ENCODE measurements around the gene NDRG3.

NDRG3 gene

GRCh38 chr20:36773597-36774390, 27.9 kb upstream of the NDRG3 start, which contains the start of gene DSN1:
Gene DSN1, minus strand, starts transcription at chr20:36773763. Its CDS starts 2,305 bp downstream, at chr20:36771458.
- peak within 1 kb of the TSS; percentile 99 for H2AFZ ChIP-seq (ENCODE audit: low read length)
- H3K14ac ChIP-seq (ENCODE audit: low read length), result peak within 1 kb of the TSS; percentile 14
- H2AK5ac ChIP-seq (ENCODE audit: low read depth, low read length), result no peak within 1 kb of the TSS
- peak within 1 kb of the TSS; percentile 84 for H2BK5ac ChIP-seq (ENCODE audit: low read length)
- H4K91ac ChIP-seq (ENCODE audit: low read depth, low read length, poor library complexity), result no peak within 1 kb of the TSS
- H2BK120ac ChIP-seq (ENCODE audit: low read depth, low read length), result no peak within 1 kb of the TSS
- H3K79me1 ChIP-seq (ENCODE audit: low read depth, low read length), result peaks cover 2% of the 10 kb centered on the region
- H3K27me3 ChIP-seq (ENCODE audit: control insufficient read depth in 3 of 3, insufficient read depth in 3 of 3, low read depth in 1 of 3, low read length in 3 of 3), result no peaks in the 10 kb centered on the region
- H2BK12ac ChIP-seq (ENCODE audit: low read length), result no peak within 1 kb of the TSS
- H3K4me1 ChIP-seq (ENCODE audit: control insufficient read depth in 2 of 2, insufficient read depth in 1 of 2, low read depth in 1 of 2, low read length in 2 of 2), result peaks cover 3 to 4% of the 10 kb centered on the region in 2 donors
- peak within 1 kb of the TSS; percentile 76 for H3K23ac ChIP-seq (ENCODE audit: low read depth, low read length, poor library complexity)
- peak within 1 kb of the TSS; percentile 96 for H3K18ac ChIP-seq (ENCODE audit: low read length)
- H3K9me3 ChIP-seq (replicated peaks in 1 of 2; ENCODE audit: control insufficient read depth in 2 of 2, insufficient read depth in 1 of 2, low read depth in 1 of 2, low read length in 2 of 2), result no peaks in the 10 kb centered on the region
- H4K8ac ChIP-seq (ENCODE audit: low read depth, low read length), result no peak within 1 kb of the TSS
- H3K27ac ChIP-seq (replicated peaks; ENCODE audit: low read length), result peak within 1 kb of the TSS; percentile 70
- H3K4ac ChIP-seq (ENCODE audit: low read length), result no peak within 1 kb of the TSS
- peaks cover 2 to 25% of the 10 kb centered on the region in 2 donors for H3K36me3 ChIP-seq (replicated peaks in 1 of 2; ENCODE audit: control insufficient read depth in 2 of 2, insufficient read depth in 2 of 2, low read length in 2 of 2)
- WGBS, 2 donors (ENCODE audit: extremely low coverage in 2 of 2, insufficient read length in 2 of 2, insufficient replicate concordance in 1 of 2), result no CpG with 5 or more reads among the region's 61 CpGs
- peak within 1 kb of the TSS; percentile 95 for H3K9ac ChIP-seq (ENCODE audit: low read depth, low read length, poor library complexity)
- no peak within 1 kb of the TSS for H2BK15ac ChIP-seq (ENCODE audit: low read length)
- DNase-seq (ENCODE audit: low spot score), result peak; percentile 98
- peak within 1 kb of the TSS; percentile 91 for H3K4me2 ChIP-seq (ENCODE audit: insufficient read depth, low read length, poor library complexity, severe bottlenecking)
- peak within 1 kb of the TSS; percentile 69 to 84 for H3K4me3 ChIP-seq (ENCODE audit: low read length in 2 of 2)

DNA sequence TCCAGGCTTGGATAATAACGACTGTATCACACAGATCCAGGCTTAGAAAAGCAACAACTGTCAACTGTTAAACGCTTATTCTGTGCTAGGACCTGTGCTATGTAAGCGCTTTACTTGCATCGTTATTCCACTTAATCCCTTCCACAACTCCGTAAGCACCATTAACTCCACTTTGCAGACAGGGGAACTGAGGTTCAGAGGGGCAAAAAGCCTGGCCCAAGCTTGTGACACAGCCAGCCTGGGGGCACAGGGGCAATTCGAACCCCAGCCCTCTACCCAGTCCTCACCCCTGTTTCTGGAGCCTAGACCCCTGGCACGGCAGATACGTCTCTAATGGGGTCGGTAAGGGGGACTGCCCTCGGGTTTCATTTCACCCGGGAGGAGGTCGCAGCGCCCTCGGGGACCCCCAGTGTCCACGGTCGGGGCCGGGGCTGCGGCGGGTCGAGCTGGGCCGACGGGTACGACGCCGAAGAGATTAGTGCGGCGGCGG, 27.3 kb upstream of the NDRG3 start:
- H3K23ac ChIP-seq (ENCODE audit: low read depth, low read length, poor library complexity), result peak overlapping the region; percentile 76
- H2AFZ ChIP-seq (ENCODE audit: low read length), result peak overlapping the region; percentile 99
- peak overlapping the region; percentile 96 for H3K18ac ChIP-seq (ENCODE audit: low read length)
- H2BK15ac ChIP-seq (ENCODE audit: low read length), result no peak overlapping the region
- no peak overlapping the region for H4K8ac ChIP-seq (ENCODE audit: low read depth, low read length)
- H3K27ac ChIP-seq (replicated peaks; ENCODE audit: low read length), result no peak overlapping the region
- no peak overlapping the region for H2BK12ac ChIP-seq (ENCODE audit: low read length)
- no peak for DNase-seq (ENCODE audit: low spot score)
- H3K4me2 ChIP-seq (ENCODE audit: insufficient read depth, low read length, poor library complexity, severe bottlenecking), result peak overlapping the region; percentile 78
- no peak overlapping the region for H3K4ac ChIP-seq (ENCODE audit: low read length)
- H4K91ac ChIP-seq (ENCODE audit: low read depth, low read length, poor library complexity), result no peak overlapping the region
- H3K4me1 ChIP-seq (ENCODE audit: control insufficient read depth in 2 of 2, insufficient read depth in 1 of 2, low read depth in 1 of 2, low read length in 2 of 2), result peaks cover 3 to 4% of the 10 kb centered on the region in 2 donors
- H2AK5ac ChIP-seq (ENCODE audit: low read depth, low read length), result no peak overlapping the region
- H3K9ac ChIP-seq (ENCODE audit: low read depth, low read length, poor library complexity), result peak overlapping the region; percentile 95
- H2BK120ac ChIP-seq (ENCODE audit: low read depth, low read length), result no peak overlapping the region
- H3K79me1 ChIP-seq (ENCODE audit: low read depth, low read length), result peaks cover 2% of the 10 kb centered on the region
- peak overlapping the region; percentile 84 for H2BK5ac ChIP-seq (ENCODE audit: low read length)
- no peaks in the 10 kb centered on the region for H3K27me3 ChIP-seq (ENCODE audit: control insufficient read depth in 3 of 3, insufficient read depth in 3 of 3, low read depth in 1 of 3, low read length in 3 of 3)
- H3K4me3 ChIP-seq (ENCODE audit: low read length in 2 of 2), result peak overlapping the region; percentile 69 to 84
- H3K14ac ChIP-seq (ENCODE audit: low read length), result peak overlapping the region; percentile 14
- H3K36me3 ChIP-seq (replicated peaks in 1 of 2; ENCODE audit: control insufficient read depth in 2 of 2, insufficient read depth in 2 of 2, low read length in 2 of 2), result peaks cover 2 to 25% of the 10 kb centered on the region in 2 donors
- no peaks in the 10 kb centered on the region for H3K9me3 ChIP-seq (replicated peaks in 1 of 2; ENCODE audit: control insufficient read depth in 2 of 2, insufficient read depth in 1 of 2, low read depth in 1 of 2, low read length in 2 of 2)
- no CpG with 5 or more reads among the region's 28 CpGs for WGBS, 2 donors (ENCODE audit: extremely low coverage in 2 of 2, insufficient read length in 2 of 2, insufficient replicate concordance in 1 of 2)

DNA sequence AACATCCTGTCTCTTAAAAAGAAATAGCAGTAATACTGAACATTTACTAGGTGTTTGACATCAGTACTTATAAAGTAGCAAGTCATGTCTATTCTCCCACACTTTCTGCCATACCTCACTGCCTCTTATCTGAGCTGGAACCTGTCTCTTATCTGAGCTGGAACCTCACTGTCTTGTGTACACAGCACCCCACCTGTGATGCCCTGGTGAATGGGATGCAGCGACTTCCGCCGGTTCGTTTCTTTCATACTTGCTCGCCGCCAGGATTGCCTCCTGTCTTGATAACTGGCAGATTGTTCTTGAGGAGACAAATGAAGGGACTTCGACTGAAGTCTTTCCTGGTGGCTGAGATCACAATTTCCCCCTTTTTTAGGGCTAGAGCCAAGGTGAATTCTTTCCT, 24.8 kb upstream of the NDRG3 start:
- no peak overlapping the region for H2AK5ac ChIP-seq (ENCODE audit: low read depth, low read length)
- H4K8ac ChIP-seq (ENCODE audit: low read depth, low read length), result no peak overlapping the region
- peaks cover 2% of the 10 kb centered on the region for H3K79me1 ChIP-seq (ENCODE audit: low read depth, low read length)
- H4K91ac ChIP-seq (ENCODE audit: low read depth, low read length, poor library complexity), result no peak overlapping the region
- no CpG with 5 or more reads among the region's 7 CpGs for WGBS, 2 donors (ENCODE audit: extremely low coverage in 2 of 2, insufficient read length in 2 of 2, insufficient replicate concordance in 1 of 2)
- no peak overlapping the region for H2BK15ac ChIP-seq (ENCODE audit: low read length)
- H3K36me3 ChIP-seq (replicated peaks in 1 of 2; ENCODE audit: control insufficient read depth in 2 of 2, insufficient read depth in 2 of 2, low read length in 2 of 2), result peaks cover 7 to 47% of the 10 kb centered on the region in 2 donors
- no peak overlapping the region for H3K23ac ChIP-seq (ENCODE audit: low read depth, low read length, poor library complexity)
- no peak overlapping the region for H2BK5ac ChIP-seq (ENCODE audit: low read length)
- no peak overlapping the region for H3K4me3 ChIP-seq (ENCODE audit: low read length in 2 of 2)
- no peak overlapping the region for H2BK120ac ChIP-seq (ENCODE audit: low read depth, low read length)
- no peak overlapping the region for H3K9ac ChIP-seq (ENCODE audit: low read depth, low read length, poor library complexity)
- no peak overlapping the region for H3K4ac ChIP-seq (ENCODE audit: low read length)
- H3K27ac ChIP-seq (replicated peaks; ENCODE audit: low read length), result no peak overlapping the region
- no peak overlapping the region for H2AFZ ChIP-seq (ENCODE audit: low read length)
- no peak overlapping the region for H3K4me2 ChIP-seq (ENCODE audit: insufficient read depth, low read length, poor library complexity, severe bottlenecking)
- no peak overlapping the region for H3K18ac ChIP-seq (ENCODE audit: low read length)
- H3K27me3 ChIP-seq (ENCODE audit: control insufficient read depth in 3 of 3, insufficient read depth in 3 of 3, low read depth in 1 of 3, low read length in 3 of 3), result no peaks in the 10 kb centered on the region
- H3K9me3 ChIP-seq (replicated peaks in 1 of 2; ENCODE audit: control insufficient read depth in 2 of 2, insufficient read depth in 1 of 2, low read depth in 1 of 2, low read length in 2 of 2), result no peaks in the 10 kb centered on the region
- no peak for DNase-seq (ENCODE audit: low spot score)
- H2BK12ac ChIP-seq (ENCODE audit: low read length), result no peak overlapping the region
- no peak overlapping the region for H3K14ac ChIP-seq (ENCODE audit: low read length)
- peaks cover 1 to 3% of the 10 kb centered on the region in 2 donors for H3K4me1 ChIP-seq (ENCODE audit: control insufficient read depth in 2 of 2, insufficient read depth in 1 of 2, low read depth in 1 of 2, low read length in 2 of 2)

GRCh38 chr20:36768768-36769430, 23.0 kb upstream of the NDRG3 start:
- H3K27ac ChIP-seq (replicated peaks; ENCODE audit: low read length), result no peak overlapping the region
- no peak overlapping the region for H3K14ac ChIP-seq (ENCODE audit: low read length)
- H4K8ac ChIP-seq (ENCODE audit: low read depth, low read length), result no peak overlapping the region
- no peak overlapping the region for H2BK12ac ChIP-seq (ENCODE audit: low read length)
- no peak overlapping the region for H3K23ac ChIP-seq (ENCODE audit: low read depth, low read length, poor library complexity)
- H3K4me3 ChIP-seq (ENCODE audit: low read length in 2 of 2), result no peak overlapping the region
- peaks cover 7 to 58% of the 10 kb centered on the region in 2 donors for H3K36me3 ChIP-seq (replicated peaks in 1 of 2; ENCODE audit: control insufficient read depth in 2 of 2, insufficient read depth in 2 of 2, low read length in 2 of 2)
- no peak overlapping the region for H2AFZ ChIP-seq (ENCODE audit: low read length)
- H3K4me1 ChIP-seq (ENCODE audit: control insufficient read depth in 2 of 2, insufficient read depth in 1 of 2, low read depth in 1 of 2, low read length in 2 of 2), result peaks cover 1 to 3% of the 10 kb centered on the region in 2 donors
- H3K4me2 ChIP-seq (ENCODE audit: insufficient read depth, low read length, poor library complexity, severe bottlenecking), result no peak overlapping the region
- no peaks in the 10 kb centered on the region for H3K9me3 ChIP-seq (replicated peaks in 1 of 2; ENCODE audit: control insufficient read depth in 2 of 2, insufficient read depth in 1 of 2, low read depth in 1 of 2, low read length in 2 of 2)
- no peak overlapping the region for H3K4ac ChIP-seq (ENCODE audit: low read length)
- no peaks in the 10 kb centered on the region for H3K27me3 ChIP-seq (ENCODE audit: control insufficient read depth in 3 of 3, insufficient read depth in 3 of 3, low read depth in 1 of 3, low read length in 3 of 3)
- H2BK5ac ChIP-seq (ENCODE audit: low read length), result no peak overlapping the region
- no peak for DNase-seq (ENCODE audit: low spot score)
- no peak overlapping the region for H3K18ac ChIP-seq (ENCODE audit: low read length)
- H3K9ac ChIP-seq (ENCODE audit: low read depth, low read length, poor library complexity), result no peak overlapping the region
- H2BK120ac ChIP-seq (ENCODE audit: low read depth, low read length), result no peak overlapping the region
- no peak overlapping the region for H2BK15ac ChIP-seq (ENCODE audit: low read length)
- no peak overlapping the region for H2AK5ac ChIP-seq (ENCODE audit: low read depth, low read length)
- no CpG with 5 or more reads among the region's 5 CpGs for WGBS, 2 donors (ENCODE audit: extremely low coverage in 2 of 2, insufficient read length in 2 of 2, insufficient replicate concordance in 1 of 2)
- H4K91ac ChIP-seq (ENCODE audit: low read depth, low read length, poor library complexity), result no peak overlapping the region
- H3K79me1 ChIP-seq (ENCODE audit: low read depth, low read length), result peaks cover 2% of the 10 kb centered on the region
